Chondrocyte (in vitro differentiated cells): Measurements from ENCODE around the gene PLA2G4E. TPM values are rescaled to one million over a fixed set of nuclear protein-coding genes. Genes with fewer than 3 reads are reported as not detected.
A peak's percentile ranks its signal among the peaks of the same experiment; 100 is the strongest.

Source experiments
- DNase-seq: peaks from one replicate; pipeline ENCODE4 v3.0.0; 2021; ENCODE audit warnings: mixed read lengths, low spot score
- H3K27ac Mint-ChIP-seq: one replicate; pipeline ENCODE4 v1.8.0; 2021; ENCODE audit warnings: mild to moderate bottlenecking, moderate library complexity, mixed read lengths; ENCODE audit not compliant: unreplicated experiment
- H3K27me3 Mint-ChIP-seq: 2 replicates; pipeline ENCODE4 v1.8.0; 2021; ENCODE audit warnings: low read depth, mixed read lengths
- H3K36me3 Mint-ChIP-seq: 2 replicates; pipeline ENCODE4 v1.8.0; 2021; ENCODE audit warnings: low read depth, mixed read lengths
- H3K4me1 Mint-ChIP-seq: 2 replicates; pipeline ENCODE4 v1.8.0; 2021; ENCODE audit warnings: low read depth, mild to moderate bottlenecking, mixed read lengths
- H3K4me3 Mint-ChIP-seq: one replicate; pipeline ENCODE4 v1.8.0; 2021; ENCODE audit warnings: mild to moderate bottlenecking, moderate library complexity, mixed read lengths; ENCODE audit not compliant: unreplicated experiment
- H3K9me3 Mint-ChIP-seq: 2 replicates; pipeline ENCODE4 v1.8.0; 2021; ENCODE audit warnings: low read depth, mixed read lengths
- total RNA-seq: library from RNA; stranded (reverse); gene quantifications from 3 replicates; pipeline ENCODE4 v1.2.1, GENCODE V29; 2021
- TF ChIP-seq, protein P1 (sequence below): fragments of 200-600 bp; sonication (generic); IDR thresholded peaks from 2 replicates; pipeline ENCODE4 v1.5.0; 2021; ENCODE audit warnings: antibody characterized with exemption, mild to moderate bottlenecking, moderate library complexity

PLA2G4E gene
- total RNA-seq, 1 donor from 2014 or later = not detected

DNA sequence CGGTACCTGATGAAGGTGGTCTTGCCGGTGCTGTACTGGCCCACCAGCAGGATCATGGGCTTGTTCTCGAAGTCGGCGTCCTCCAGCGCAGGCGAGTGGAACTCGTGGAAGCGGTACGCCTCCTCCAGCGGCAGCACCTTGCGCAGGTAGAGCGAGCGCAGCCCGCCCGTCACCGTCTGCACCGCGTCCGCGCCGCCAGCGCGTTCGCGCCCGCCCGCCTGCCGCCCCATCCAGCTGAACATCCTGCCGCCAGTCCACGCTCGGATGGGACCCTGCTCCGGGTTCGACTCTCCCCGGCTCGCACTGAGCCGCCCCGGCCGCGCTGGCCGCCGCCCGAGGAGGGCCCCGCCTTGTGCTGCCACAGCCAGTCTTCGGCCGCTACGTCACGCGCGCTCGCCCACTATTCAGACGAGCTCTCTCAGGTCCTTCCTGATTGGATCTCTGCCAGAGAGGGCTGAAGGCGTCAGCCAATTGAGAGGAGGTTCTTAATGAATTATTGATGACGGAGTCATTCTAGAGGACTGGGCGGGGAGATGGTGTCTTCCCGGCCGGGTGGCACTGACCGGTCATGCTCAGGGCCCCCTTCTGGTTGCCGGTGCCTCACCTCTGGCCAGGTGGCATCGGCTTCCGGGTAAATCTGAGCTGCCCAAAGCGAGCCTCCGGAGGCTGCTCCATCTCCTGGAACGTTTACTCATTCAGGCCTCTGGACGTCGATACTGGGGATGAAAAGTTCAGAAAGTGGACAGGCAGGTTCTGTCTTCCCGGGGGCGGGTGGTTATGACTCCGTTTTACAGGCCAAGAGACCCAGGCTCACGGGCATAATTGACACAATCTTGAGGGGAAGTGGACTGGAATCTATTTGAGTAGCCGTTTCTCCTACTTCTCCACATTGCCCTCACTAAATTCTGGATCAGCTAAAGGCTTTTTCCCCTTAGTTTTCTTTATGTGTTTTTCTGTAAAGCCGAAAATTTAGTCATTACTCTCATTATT, 48.3 kb downstream of the PLA2G4E start, which contains the start of gene EHD4:
EHD4 (minus strand) TSS at position 305 of the 990 bp plus-strand sequence; CDS start at position 242, 63 bp downstream.
- peak within 1 kb of the TSS; percentile 90 for H3K27ac Mint-ChIP-seq
- H3K9me3 Mint-ChIP-seq = no peaks in the 10 kb centered on the region
- TF ChIP-seq, protein P1, sequence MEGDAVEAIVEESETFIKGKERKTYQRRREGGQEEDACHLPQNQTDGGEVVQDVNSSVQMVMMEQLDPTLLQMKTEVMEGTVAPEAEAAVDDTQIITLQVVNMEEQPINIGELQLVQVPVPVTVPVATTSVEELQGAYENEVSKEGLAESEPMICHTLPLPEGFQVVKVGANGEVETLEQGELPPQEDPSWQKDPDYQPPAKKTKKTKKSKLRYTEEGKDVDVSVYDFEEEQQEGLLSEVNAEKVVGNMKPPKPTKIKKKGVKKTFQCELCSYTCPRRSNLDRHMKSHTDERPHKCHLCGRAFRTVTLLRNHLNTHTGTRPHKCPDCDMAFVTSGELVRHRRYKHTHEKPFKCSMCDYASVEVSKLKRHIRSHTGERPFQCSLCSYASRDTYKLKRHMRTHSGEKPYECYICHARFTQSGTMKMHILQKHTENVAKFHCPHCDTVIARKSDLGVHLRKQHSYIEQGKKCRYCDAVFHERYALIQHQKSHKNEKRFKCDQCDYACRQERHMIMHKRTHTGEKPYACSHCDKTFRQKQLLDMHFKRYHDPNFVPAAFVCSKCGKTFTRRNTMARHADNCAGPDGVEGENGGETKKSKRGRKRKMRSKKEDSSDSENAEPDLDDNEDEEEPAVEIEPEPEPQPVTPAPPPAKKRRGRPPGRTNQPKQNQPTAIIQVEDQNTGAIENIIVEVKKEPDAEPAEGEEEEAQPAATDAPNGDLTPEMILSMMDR = peak; percentile 68
- DNase-seq = peak; percentile 98
- no peaks in the 10 kb centered on the region for H3K36me3 Mint-ChIP-seq
- H3K27me3 Mint-ChIP-seq = peaks cover 4% of the 10 kb centered on the region
- peak within 1 kb of the TSS; percentile 85 for H3K4me3 Mint-ChIP-seq
- H3K4me1 Mint-ChIP-seq = peaks cover 43% of the 10 kb centered on the region

DNA sequence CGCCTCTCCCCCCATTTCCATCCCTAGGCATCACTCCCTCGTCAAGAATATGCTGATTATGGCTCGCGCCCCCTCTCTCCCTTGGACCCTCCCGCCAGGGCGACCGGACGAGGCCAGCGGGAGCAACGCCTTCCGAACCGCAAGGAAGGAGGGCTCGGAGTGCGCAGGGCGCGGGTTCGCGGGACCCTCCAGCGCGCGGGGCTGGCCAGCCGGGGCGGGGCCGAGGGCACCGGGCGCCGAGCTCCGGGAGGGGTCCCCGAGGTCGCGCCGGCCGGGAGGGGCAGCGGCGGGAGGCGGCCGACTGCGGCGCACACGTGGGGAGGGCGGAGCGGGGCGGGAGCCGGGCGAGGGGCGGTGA, 49.0 kb downstream of the PLA2G4E start:
- DNase-seq = no peak
- peaks cover 48% of the 10 kb centered on the region for H3K4me1 Mint-ChIP-seq
- TF ChIP-seq, protein P1 = no peak
- peak overlapping the region; percentile 85 for H3K4me3 Mint-ChIP-seq
- H3K36me3 Mint-ChIP-seq = no peaks in the 10 kb centered on the region
- H3K27me3 Mint-ChIP-seq = peaks cover 2% of the 10 kb centered on the region
- peak overlapping the region; percentile 73 for H3K27ac Mint-ChIP-seq
- H3K9me3 Mint-ChIP-seq = no peaks in the 10 kb centered on the region

DNA sequence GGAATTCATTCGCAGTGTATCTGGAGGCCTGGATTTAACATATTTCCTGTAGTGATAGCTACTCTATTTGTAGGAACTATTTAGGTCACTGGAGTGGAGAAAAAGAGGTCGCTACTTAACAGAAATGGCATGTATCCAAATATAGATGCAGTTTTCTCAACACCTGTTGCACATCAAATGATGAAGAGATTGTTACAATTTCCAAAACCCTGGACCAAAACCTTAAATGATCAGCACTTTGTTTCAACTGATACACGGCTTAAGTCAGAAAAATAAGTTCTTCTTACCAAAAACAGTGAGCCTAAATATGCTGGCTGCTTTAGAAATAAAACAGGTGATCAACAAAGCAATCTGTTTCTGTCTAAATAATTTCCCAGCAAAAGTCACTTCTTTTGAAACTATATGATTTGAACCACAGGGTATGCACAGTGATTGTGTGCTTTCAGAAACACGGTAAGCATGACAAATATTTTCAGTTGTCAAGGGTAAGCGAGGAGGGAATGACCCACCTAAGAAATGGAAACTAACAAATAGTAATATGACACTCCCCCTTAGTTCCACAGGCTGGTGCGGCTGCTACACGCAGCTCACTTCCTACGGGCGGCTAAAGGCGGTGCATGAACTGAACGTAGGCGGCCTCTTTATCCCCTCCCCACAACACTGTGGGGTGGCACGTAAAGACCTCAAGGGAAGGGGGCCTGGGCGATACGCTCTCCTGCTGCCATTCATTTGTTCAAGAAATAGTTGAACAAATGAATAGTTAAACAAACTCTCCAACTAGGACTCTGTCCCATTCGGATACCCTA, 49.5 kb downstream of the PLA2G4E start:
- no peaks in the 10 kb centered on the region for H3K36me3 Mint-ChIP-seq
- H3K4me3 Mint-ChIP-seq = peak overlapping the region; percentile 79
- no peaks in the 10 kb centered on the region for H3K9me3 Mint-ChIP-seq
- H3K27me3 Mint-ChIP-seq = peaks cover 2% of the 10 kb centered on the region
- DNase-seq = no peak
- H3K27ac Mint-ChIP-seq = peak overlapping the region; percentile 73
- TF ChIP-seq, protein P1 = peak; percentile 19
- H3K4me1 Mint-ChIP-seq = peaks cover 54% of the 10 kb centered on the region

DNA sequence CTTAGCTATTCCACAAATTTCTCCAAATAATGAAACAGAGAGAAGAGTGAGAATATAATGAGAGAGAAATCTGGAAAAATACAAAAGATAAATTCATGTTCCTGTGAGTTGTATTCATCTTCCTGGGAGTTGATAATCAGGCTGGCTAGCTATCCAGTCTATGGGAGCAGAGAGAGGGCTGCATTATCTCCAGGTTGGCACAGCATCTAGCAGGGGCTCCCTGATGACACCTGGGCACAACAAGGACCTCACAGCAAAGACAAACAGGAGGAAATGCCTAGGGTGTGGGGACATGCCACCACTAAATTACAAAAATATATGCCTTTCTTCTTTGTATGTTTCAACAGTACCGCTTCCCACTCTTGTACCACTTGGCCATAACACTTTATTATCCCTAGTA, 50.4 kb downstream of the PLA2G4E start:
- Mint-ChIP-seq H3K27me3 (peaks cover under 1% of the 10 kb centered on the region), H3K36me3 (no peaks in the 10 kb centered on the region), H3K9me3 (no peaks in the 10 kb centered on the region), H3K4me1 (peaks cover 59% of the 10 kb centered on the region), H3K27ac (peak overlapping the region; percentile 73), H3K4me3 (peak overlapping the region; percentile 79)
- TF ChIP-seq, protein P1 = no peak
- no peak for DNase-seq

DNA sequence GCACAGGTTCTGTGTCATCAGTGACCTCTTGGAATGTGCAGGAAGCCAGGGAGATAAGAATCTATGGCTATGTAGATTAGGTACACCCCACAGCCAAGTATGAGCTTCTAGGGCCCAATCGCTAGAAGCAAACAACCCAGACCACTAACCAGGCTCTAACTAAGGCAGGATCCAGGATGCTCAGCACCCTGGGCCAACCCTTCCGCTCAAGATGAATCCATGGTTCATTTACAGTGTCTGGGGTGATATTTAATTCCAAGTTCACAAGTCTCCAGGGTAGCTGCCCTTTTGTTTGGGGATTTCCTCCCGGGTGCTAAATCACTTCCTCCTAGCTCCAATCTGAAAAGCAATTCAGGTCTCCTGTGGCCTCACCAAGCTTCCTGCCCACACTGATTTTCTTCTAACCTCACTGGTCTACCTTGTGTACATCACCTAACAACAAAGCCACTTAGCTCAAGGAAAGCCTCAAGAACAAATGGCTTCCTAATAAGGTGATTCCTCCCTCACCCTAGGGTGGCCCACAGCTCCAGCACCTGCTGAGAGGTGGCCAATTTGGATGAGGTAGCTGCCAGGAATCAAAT, 50.9 kb downstream of the PLA2G4E start:
- Mint-ChIP-seq H3K27ac (peak overlapping the region; percentile 73), H3K27me3 (no peaks in the 10 kb centered on the region), H3K4me3 (no peak overlapping the region), H3K4me1 (peaks cover 59% of the 10 kb centered on the region), H3K9me3 (no peaks in the 10 kb centered on the region), H3K36me3 (no peaks in the 10 kb centered on the region)
- no peak for DNase-seq
- TF ChIP-seq, protein P1 = no peak
